ENCODE results near the gene PAX3. TPM values are rescaled to one million over a fixed set of nuclear protein-coding genes. Genes with fewer than 3 reads are reported as not detected.
A peak's percentile ranks its signal among the peaks of the same experiment; 100 is the strongest.

Gene PAX3
- total RNA-seq, 8 experiments from 2014 or later, result 0.05 to 56.1 (median 0.71) TPM

GRCh38 chr2:222269132-222269531 lies 29.7 kb downstream of the PAX3 start:
- in situ Hi-C loops (cut with MboI; ENCODE audit: low pct_unique_long_range_greater_than_20kb in 2 of 9, low sequenced_read_pairs in 9 of 9, unreplicated experiment in 9 of 9), result no loop called here

DNA sequence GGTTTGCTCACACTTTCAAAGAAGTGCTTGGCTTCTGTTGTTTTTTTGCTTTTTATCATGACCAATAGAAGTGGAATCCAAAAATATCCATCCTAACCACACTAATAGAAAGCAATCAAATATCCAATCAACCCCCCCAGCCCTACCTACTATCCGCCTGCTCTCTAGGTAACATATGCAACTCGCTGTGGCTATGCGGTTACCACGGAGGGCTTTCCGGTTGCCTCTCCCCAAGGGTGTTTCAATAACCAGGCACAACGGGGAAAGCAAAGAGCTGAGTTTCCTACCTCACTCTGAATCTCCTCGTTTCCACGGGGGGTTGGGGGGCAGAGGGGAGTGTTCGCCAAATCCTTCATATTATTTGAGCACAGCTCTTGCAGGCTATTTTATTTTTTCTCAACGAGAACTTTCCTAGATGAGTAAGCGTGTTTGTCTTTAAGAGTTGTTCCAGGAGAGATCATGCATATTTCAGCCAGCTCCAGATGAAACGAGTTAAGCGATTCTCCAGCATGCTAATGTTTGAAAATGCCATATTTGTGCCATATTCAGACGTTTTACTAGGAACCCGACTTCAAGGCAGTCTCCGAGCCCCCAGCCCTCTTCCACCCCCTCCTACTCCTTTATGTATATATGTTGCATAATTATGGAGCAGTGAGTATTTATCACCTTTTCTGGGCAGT lies 30.3 kb downstream of the PAX3 start:
- H3K4me3 ChIP-seq, result no peak overlapping the region
- peak in 3 of 8 experiments; percentile 59 to 94 (median 60) for ATAC-seq (replicated peaks in 6 of 8)
- H3K27ac ChIP-seq, result no peak overlapping the region
- 0 to 80% (median 7%) methylated on average over 1 to 16 of the region's 16 CpGs for WGBS, 10 experiments
- in situ Hi-C loops (cut with MboI; ENCODE audit: low pct_unique_long_range_greater_than_20kb in 2 of 9, low sequenced_read_pairs in 9 of 9, unreplicated experiment in 9 of 9), result no loop called here
- peaks cover 8 to 12% of the 10 kb centered on the region in 2 donors for H3K4me1 ChIP-seq (replicated peaks in 1 of 2)

More at GRCh38 chr2:222269132-222269531, 29.7 kb downstream of the PAX3 start:
- H3K27ac ChIP-seq, result no peak overlapping the region
- peaks cover 8 to 12% of the 10 kb centered on the region in 2 donors for H3K4me1 ChIP-seq (replicated peaks in 1 of 2)
- no peak overlapping the region for H3K4me3 ChIP-seq
- ATAC-seq (replicated peaks in 6 of 8), result no peak
- 3 to 70% (median 15%) methylated on average over 5 to 9 of the region's 9 CpGs; no CpG with 5 or more reads in 1 of the 10 experiments for WGBS, 10 experiments

DNA sequence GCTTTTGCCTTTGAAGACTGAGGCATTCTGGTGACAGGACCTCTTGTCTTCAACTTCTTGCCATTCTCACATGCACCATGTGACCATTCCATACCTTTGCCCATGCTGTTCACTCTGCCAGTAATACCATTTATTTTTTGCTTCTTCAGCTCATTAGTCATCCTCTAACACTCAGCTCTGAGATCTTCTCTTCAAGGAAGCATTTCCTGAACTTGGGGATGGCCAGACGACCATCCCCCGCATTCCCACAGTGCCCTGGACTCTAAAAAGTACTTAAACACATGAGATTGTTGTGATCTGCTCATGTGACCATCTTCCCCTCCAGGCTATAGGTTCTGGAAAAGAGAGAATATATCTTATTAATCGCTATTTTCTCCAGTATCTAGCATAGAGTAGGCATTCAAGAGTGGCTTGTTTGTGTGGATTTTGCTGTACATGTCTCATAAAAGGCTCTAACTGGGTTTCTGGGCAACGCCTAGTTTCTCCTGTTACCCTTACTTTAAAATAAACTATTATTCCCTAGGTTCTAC lies 33.9 kb downstream of the PAX3 start:
- in situ Hi-C loops (cut with MboI; ENCODE audit: low pct_unique_long_range_greater_than_20kb in 2 of 9, low sequenced_read_pairs in 9 of 9, unreplicated experiment in 9 of 9), result no loop called here
- Histone ChIP-seq H3K4me3 (no peak overlapping the region), H3K27ac (no peak overlapping the region), H3K4me1 (replicated peaks in 1 of 2) (peaks cover 8 to 12% of the 10 kb centered on the region in 2 donors)
- ATAC-seq (replicated peaks in 6 of 8), result no peak
- 0 to 100% (median 93%) methylated on average over 1 to 4 of the region's 4 CpGs for WGBS, 10 experiments

- in situ Hi-C loops (cut with MboI; ENCODE audit: low pct_unique_long_range_greater_than_20kb in 2 of 9, low sequenced_read_pairs in 9 of 9, unreplicated experiment in 9 of 9), result no loop called here
- 10 to 100% (median 80%) methylated on average over 1 to 2 of the region's 2 CpGs; no CpG with 5 or more reads in 1 of the 10 experiments for WGBS, 10 experiments
- Histone ChIP-seq H3K4me3 (no peak overlapping the region), H3K27ac (no peak overlapping the region), H3K4me1 (replicated peaks in 1 of 2) (no peaks in the 10 kb centered on the region)
- ATAC-seq (replicated peaks in 6 of 8), result peak in 1 of 8 experiments; percentile 62
Measured at GRCh38 chr2:222261504-222261903, 37.3 kb downstream of the PAX3 start.

- no peak for ATAC-seq (replicated peaks in 6 of 8)
- H3K4me3 ChIP-seq, result no peak overlapping the region
- in situ Hi-C loops (cut with MboI; ENCODE audit: low pct_unique_long_range_greater_than_20kb in 2 of 9, low sequenced_read_pairs in 9 of 9, unreplicated experiment in 9 of 9), result no loop called here
- 39 to 100% (median 64%) methylated on average over 1 to 5 of the region's 6 CpGs; no CpG with 5 or more reads in 5 of the 10 experiments for WGBS, 10 experiments
- no peak overlapping the region for H3K27ac ChIP-seq
- no peaks in the 10 kb centered on the region for H3K4me1 ChIP-seq (replicated peaks in 1 of 2)
Measured at GRCh38 chr2:222257645-222258044, 41.2 kb downstream of the PAX3 start.

DNA sequence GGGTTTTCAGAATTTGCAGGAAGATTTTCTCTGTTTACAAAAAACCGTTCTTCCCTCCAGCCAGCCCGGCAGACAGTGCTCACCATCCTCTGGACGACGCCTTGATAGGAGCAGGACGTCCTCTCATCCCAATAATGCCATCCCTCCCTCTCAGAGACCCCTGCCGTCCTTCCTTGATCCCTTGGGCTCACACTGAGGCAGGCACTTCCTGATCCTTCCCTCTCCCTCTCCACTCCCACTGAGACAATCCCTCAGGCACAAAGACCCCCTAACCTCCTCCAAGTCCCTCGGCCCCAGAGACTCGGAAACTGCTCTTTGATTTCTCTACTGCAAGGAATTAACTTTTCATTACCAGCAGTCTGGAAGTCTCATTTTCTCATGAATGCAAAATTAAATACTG lies 42.5 kb downstream of the PAX3 start:
- in situ Hi-C loops (cut with MboI; ENCODE audit: low pct_unique_long_range_greater_than_20kb in 2 of 9, low sequenced_read_pairs in 9 of 9, unreplicated experiment in 9 of 9), result no loop called here
- H3K4me3 ChIP-seq, result no peak overlapping the region
- H3K4me1 ChIP-seq (replicated peaks in 1 of 2), result no peaks in the 10 kb centered on the region
- 0 to 90% (median 51%) methylated on average over 1 to 8 of the region's 8 CpGs for WGBS, 10 experiments
- no peak for ATAC-seq (replicated peaks in 6 of 8)
- no peak overlapping the region for H3K27ac ChIP-seq

- no peak overlapping the region for H3K27ac ChIP-seq
- ATAC-seq (replicated peaks in 6 of 8), result peak in 1 of 8 experiments; percentile 38
- in situ Hi-C loops (cut with MboI; ENCODE audit: low pct_unique_long_range_greater_than_20kb in 2 of 9, low sequenced_read_pairs in 9 of 9, unreplicated experiment in 9 of 9), result no loop called here
Measured at GRCh38 chr2:222255090-222255489, 43.7 kb downstream of the PAX3 start.

GRCh38 chr2:222250313-222250712 lies 48.5 kb downstream of the PAX3 start:
- WGBS, 10 experiments, result 0 to 100% (median 14%) methylated on average over 1 of the region's 1 CpG; no CpG with 5 or more reads in 1 of the 10 experiments
- no peak overlapping the region for H3K27ac ChIP-seq
- H3K4me1 ChIP-seq (replicated peaks in 1 of 2), result no peaks in the 10 kb centered on the region
- in situ Hi-C loops (cut with MboI; ENCODE audit: low pct_unique_long_range_greater_than_20kb in 2 of 9, low sequenced_read_pairs in 9 of 9, unreplicated experiment in 9 of 9), result no loop called here
- no peak for ATAC-seq (replicated peaks in 6 of 8)
- H3K4me3 ChIP-seq, result no peak overlapping the region

More at GRCh38 chr2:222255090-222255489, 43.7 kb downstream of the PAX3 start:
- Histone ChIP-seq H3K4me1 (replicated peaks in 1 of 2) (no peaks in the 10 kb centered on the region), H3K4me3 (no peak overlapping the region)

GRCh38 chr2:222249444-222249843 lies 49.4 kb downstream of the PAX3 start:
- no peak overlapping the region for H3K27ac ChIP-seq
- H3K4me3 ChIP-seq, result no peak overlapping the region
- H3K4me1 ChIP-seq (replicated peaks in 1 of 2), result no peaks in the 10 kb centered on the region
- in situ Hi-C loops (cut with MboI; ENCODE audit: low pct_unique_long_range_greater_than_20kb in 2 of 9, low sequenced_read_pairs in 9 of 9, unreplicated experiment in 9 of 9), result no loop called here
- no peak for ATAC-seq (replicated peaks in 6 of 8)
- WGBS, 10 experiments, result 0 to 94% (median 70%) methylated on average over 1 to 5 of the region's 5 CpGs; no CpG with 5 or more reads in 1 of the 10 experiments

DNA sequence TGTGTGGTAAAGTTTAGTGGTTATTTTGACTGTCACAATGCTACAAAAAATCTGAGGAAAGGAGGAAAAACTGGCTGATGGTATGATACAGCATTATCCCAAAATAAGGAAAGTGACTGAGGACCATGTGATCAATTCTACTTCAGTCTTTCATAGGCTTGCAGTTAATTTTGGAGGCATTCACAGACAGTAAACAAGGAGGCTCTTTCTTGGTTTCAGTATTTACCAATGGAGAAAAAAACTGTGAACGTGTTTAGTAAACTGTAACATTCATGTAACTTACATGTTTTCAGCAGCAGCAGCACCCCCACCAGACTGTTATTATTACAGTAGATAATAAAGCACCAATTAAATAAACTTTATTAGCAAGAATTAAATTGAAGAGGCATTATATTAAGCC lies 50.0 kb downstream of the PAX3 start:
- no peak overlapping the region for H3K4me3 ChIP-seq
- no peaks in the 10 kb centered on the region for H3K4me1 ChIP-seq (replicated peaks in 1 of 2)
- WGBS, 10 experiments, result 0 to 100% (median 71%) methylated on average over 1 of the region's 1 CpG; no CpG with 5 or more reads in 1 of the 10 experiments
- H3K27ac ChIP-seq, result no peak overlapping the region
- no peak for ATAC-seq (replicated peaks in 6 of 8)
- in situ Hi-C loops (cut with MboI; ENCODE audit: low pct_unique_long_range_greater_than_20kb in 2 of 9, low sequenced_read_pairs in 9 of 9, unreplicated experiment in 9 of 9), result no loop called here

DNA sequence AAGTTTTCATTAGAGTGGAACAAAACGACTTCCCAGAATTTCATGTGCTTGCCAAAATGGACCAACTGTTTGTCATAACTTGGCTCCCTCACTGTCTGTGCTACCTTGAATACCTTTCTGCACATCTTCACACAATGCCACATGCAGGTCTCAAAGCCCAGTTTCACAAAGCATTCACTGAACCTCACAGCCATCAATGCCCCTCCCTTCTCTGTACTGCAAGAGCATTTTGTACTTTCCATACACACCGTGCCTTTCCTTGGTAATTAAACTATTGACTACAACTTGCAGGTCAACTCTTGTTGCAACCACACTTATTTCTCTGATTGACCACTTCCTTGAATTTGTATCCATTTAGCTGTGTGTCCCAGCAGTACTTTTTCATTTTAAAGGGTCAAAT lies 50.5 kb downstream of the PAX3 start:
- no peak for ATAC-seq (replicated peaks in 6 of 8)
- in situ Hi-C loops (cut with MboI; ENCODE audit: low pct_unique_long_range_greater_than_20kb in 2 of 9, low sequenced_read_pairs in 9 of 9, unreplicated experiment in 9 of 9), result no loop called here
- no peak overlapping the region for H3K4me3 ChIP-seq
- 0 to 86% (median 55%) methylated on average over 1 to 2 of the region's 2 CpGs; no CpG with 5 or more reads in 3 of the 10 experiments for WGBS, 10 experiments
- H3K27ac ChIP-seq, result no peak overlapping the region
- H3K4me1 ChIP-seq (replicated peaks in 1 of 2), result no peaks in the 10 kb centered on the region

- Histone ChIP-seq H3K4me1 (replicated peaks in 1 of 2) (no peaks in the 10 kb centered on the region), H3K4me3 (no peak overlapping the region), H3K27ac (no peak overlapping the region)
- ATAC-seq (replicated peaks in 6 of 8), result no peak
- in situ Hi-C loops (cut with MboI; ENCODE audit: low pct_unique_long_range_greater_than_20kb in 2 of 9, low sequenced_read_pairs in 9 of 9, unreplicated experiment in 9 of 9), result no loop called here
Measured at GRCh38 chr2:222242532-222242931, 56.3 kb downstream of the PAX3 start.

- ATAC-seq (replicated peaks in 6 of 8), result peak in 5 of 8 experiments; percentile 47 to 78 (median 62)
- Histone ChIP-seq H3K27ac (no peak overlapping the region), H3K4me3 (no peak overlapping the region), H3K4me1 (replicated peaks in 1 of 2) (no peaks in the 10 kb centered on the region)
- in situ Hi-C loops (cut with MboI; ENCODE audit: low pct_unique_long_range_greater_than_20kb in 2 of 9, low sequenced_read_pairs in 9 of 9, unreplicated experiment in 9 of 9), result no loop called here
- 3 to 80% (median 14%) methylated on average over 3 to 10 of the region's 10 CpGs for WGBS, 10 experiments
Measured at GRCh38 chr2:222241128-222241870, 57.5 kb downstream of the PAX3 start.
